Measurements from ENCODE around the gene STPG3. TPM values are rescaled to one million over a fixed set of nuclear protein-coding genes. Genes with fewer than 3 reads are reported as not detected.

The STPG3 gene
- total RNA-seq, 1 donor from 2014 or later, result 0.78 TPM

GRCh38 chr9:137222190-137223077 is 28.7 kb upstream of the STPG3 start, which contains the start of gene RNF208:
Gene RNF208 (minus strand): TSS chr9:137222240. CDS start chr9:137221212, 1,028 bp downstream.
- peak within 1 kb of the TSS; percentile 74 for H3K4me3 Mint-ChIP-seq (ENCODE audit: unreplicated experiment)
- H3K9me3 Mint-ChIP-seq (ENCODE audit: unreplicated experiment), result no peaks in the 10 kb centered on the region
- H3K27me3 Mint-ChIP-seq (ENCODE audit: unreplicated experiment), result no peaks in the 10 kb centered on the region
- H3K4me1 Mint-ChIP-seq (ENCODE audit: unreplicated experiment), result peaks cover 13% of the 10 kb centered on the region
- no peak for TF ChIP-seq CTCF (IDR thresholded peaks at IDR 0.05)
- DNase-seq (ENCODE audit: extremely low spot score, unreplicated experiment), result no peak
- H3K27ac Mint-ChIP-seq (ENCODE audit: unreplicated experiment), result peak within 1 kb of the TSS; percentile 38
- H3K36me3 Mint-ChIP-seq (ENCODE audit: unreplicated experiment), result no peaks in the 10 kb centered on the region

GRCh38 chr9:137223078-137223970 is 27.8 kb upstream of the STPG3 start:
- H3K36me3 Mint-ChIP-seq (ENCODE audit: unreplicated experiment), result no peaks in the 10 kb centered on the region
- peak overlapping the region; percentile 74 for H3K4me3 Mint-ChIP-seq (ENCODE audit: unreplicated experiment)
- peak overlapping the region; percentile 76 for H3K27ac Mint-ChIP-seq (ENCODE audit: unreplicated experiment)
- DNase-seq (ENCODE audit: extremely low spot score, unreplicated experiment), result peak; percentile 99
- no peaks in the 10 kb centered on the region for H3K27me3 Mint-ChIP-seq (ENCODE audit: unreplicated experiment)
- no peak for TF ChIP-seq CTCF (IDR thresholded peaks at IDR 0.05)
- H3K9me3 Mint-ChIP-seq (ENCODE audit: unreplicated experiment), result no peaks in the 10 kb centered on the region
- H3K4me1 Mint-ChIP-seq (ENCODE audit: unreplicated experiment), result peaks cover 15% of the 10 kb centered on the region

GRCh38 chr9:137224830-137225694 is 26.0 kb upstream of the STPG3 start, which contains the start of gene CYSRT1:
Gene CYSRT1 (plus strand): TSS chr9:137225174. CDS start chr9:137225622, 448 bp downstream.
- Mint-ChIP-seq H3K36me3 (ENCODE audit: unreplicated experiment) (no peaks in the 10 kb centered on the region), H3K4me3 (ENCODE audit: unreplicated experiment) (peak within 1 kb of the TSS; percentile 67), H3K4me1 (ENCODE audit: unreplicated experiment) (peaks cover 10% of the 10 kb centered on the region), H3K9me3 (ENCODE audit: unreplicated experiment) (no peaks in the 10 kb centered on the region), H3K27me3 (ENCODE audit: unreplicated experiment) (no peaks in the 10 kb centered on the region), H3K27ac (ENCODE audit: unreplicated experiment) (peak within 1 kb of the TSS; percentile 47)
- no peak for DNase-seq (ENCODE audit: extremely low spot score, unreplicated experiment)
- TF ChIP-seq CTCF (IDR thresholded peaks at IDR 0.05), result no peak

GRCh38 chr9:137225699-137226331 is 25.3 kb upstream of the STPG3 start:
- Mint-ChIP-seq H3K4me1 (ENCODE audit: unreplicated experiment) (peaks cover 10% of the 10 kb centered on the region), H3K9me3 (ENCODE audit: unreplicated experiment) (no peaks in the 10 kb centered on the region), H3K36me3 (ENCODE audit: unreplicated experiment) (no peaks in the 10 kb centered on the region), H3K27me3 (ENCODE audit: unreplicated experiment) (no peaks in the 10 kb centered on the region), H3K27ac (ENCODE audit: unreplicated experiment) (no peak overlapping the region), H3K4me3 (ENCODE audit: unreplicated experiment) (no peak overlapping the region)
- no peak for TF ChIP-seq CTCF (IDR thresholded peaks at IDR 0.05)
- DNase-seq (ENCODE audit: extremely low spot score, unreplicated experiment), result no peak
